OCI-LY7 (cell line): ENCODE results near the gene SH3RF1.

Source experiments
- EZH2phosphoT487 ChIP-seq: fragments of 200-600 bp; sonication (generic); IDR thresholded peaks from 2 replicates; pipeline ENCODE4 v1.6.1; 2018; ENCODE audit warnings: low read depth, borderline replicate concordance, mild to moderate bottlenecking, mixed run types, antibody characterized with exemption, low read length, moderate library complexity, mixed read lengths
- TF ChIP-seq, protein P1 (sequence below): fragments of 200-600 bp; sonication (generic); conservative IDR thresholded peaks from 2 replicates; pipeline ENCODE4 v1.5.1; 2014; ENCODE audit warnings: mild to moderate bottlenecking, antibody characterized with exemption, low read length, moderate library complexity, mixed read lengths

DNA sequence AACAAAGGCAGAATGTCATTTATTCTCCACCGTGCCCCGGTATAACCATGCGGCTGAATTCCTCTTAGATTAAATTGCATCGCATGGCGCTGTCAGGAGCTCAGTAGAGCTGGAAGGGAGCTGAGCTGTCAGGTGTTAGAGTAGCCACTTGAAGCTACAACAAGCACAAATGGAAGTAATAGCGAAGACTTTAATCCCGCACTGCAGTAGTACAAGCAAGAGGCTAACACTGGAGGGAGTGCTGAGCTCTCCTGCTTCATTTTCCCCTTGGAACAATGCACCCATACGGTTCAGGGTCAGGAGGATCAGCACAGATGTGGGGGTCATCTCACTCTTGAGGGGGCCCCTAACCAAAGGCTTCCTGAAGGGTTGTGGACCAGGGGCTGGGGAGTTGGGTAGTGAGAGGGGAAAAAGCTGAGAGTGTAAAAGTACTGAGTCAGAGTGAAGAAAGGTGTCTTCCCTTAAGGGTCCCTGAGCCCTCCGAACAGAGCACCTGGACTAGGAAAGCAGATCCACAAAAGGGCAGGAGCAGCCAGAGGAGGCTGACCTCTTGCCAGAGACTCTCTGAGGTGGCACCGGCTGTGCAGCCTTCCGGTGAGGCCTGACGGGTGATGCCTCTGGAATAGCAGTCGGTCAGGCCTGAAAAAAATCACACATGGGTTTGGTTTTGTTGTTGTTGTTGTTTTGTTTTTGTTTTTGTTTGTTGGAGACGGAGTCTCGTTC lies 224.7 kb downstream of the SH3RF1 start:
- TF ChIP-seq, protein P1, sequence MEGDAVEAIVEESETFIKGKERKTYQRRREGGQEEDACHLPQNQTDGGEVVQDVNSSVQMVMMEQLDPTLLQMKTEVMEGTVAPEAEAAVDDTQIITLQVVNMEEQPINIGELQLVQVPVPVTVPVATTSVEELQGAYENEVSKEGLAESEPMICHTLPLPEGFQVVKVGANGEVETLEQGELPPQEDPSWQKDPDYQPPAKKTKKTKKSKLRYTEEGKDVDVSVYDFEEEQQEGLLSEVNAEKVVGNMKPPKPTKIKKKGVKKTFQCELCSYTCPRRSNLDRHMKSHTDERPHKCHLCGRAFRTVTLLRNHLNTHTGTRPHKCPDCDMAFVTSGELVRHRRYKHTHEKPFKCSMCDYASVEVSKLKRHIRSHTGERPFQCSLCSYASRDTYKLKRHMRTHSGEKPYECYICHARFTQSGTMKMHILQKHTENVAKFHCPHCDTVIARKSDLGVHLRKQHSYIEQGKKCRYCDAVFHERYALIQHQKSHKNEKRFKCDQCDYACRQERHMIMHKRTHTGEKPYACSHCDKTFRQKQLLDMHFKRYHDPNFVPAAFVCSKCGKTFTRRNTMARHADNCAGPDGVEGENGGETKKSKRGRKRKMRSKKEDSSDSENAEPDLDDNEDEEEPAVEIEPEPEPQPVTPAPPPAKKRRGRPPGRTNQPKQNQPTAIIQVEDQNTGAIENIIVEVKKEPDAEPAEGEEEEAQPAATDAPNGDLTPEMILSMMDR, result no peak
- no peak for TF ChIP-seq EZH2phosphoT487
